HepG2 (cell line): Measurements from ENCODE around the gene CCDC170. TPM values are rescaled to one million over a fixed set of nuclear protein-coding genes. Genes with fewer than 3 reads are reported as not detected.

Experiments used
- ADNP ChIP-seq: sonication (generic); formaldehyde crosslinking; IDR thresholded peaks from 2 replicates; pipeline ENCODE4 v1.4.0; 2020; ENCODE audit warnings: missing genetic modification reagents
- BRD4 ChIP-seq: sonication (generic); formaldehyde crosslinking; IDR thresholded peaks from 2 replicates; pipeline ENCODE4 v1.4.0; 2020; ENCODE audit warnings: missing genetic modification reagents
- CREM ChIP-seq, 2 experiments: sonication (generic) in 1 of 2; formaldehyde crosslinking in 1 of 2; IDR thresholded peaks; 2 replicates each; pipeline versions ENCODE4 v1.4.0 to v1.6.1; 2016 to 2020; ENCODE audit warnings: antibody characterized with exemption in 1 of 2, mild to moderate bottlenecking in 1 of 2, missing genetic modification reagents in 1 of 2
- ETS1 ChIP-seq: sonication (generic); formaldehyde crosslinking; IDR thresholded peaks from 2 replicates; pipeline ENCODE4 v1.4.0; 2020; ENCODE audit warnings: missing genetic modification reagents
- FOXA3 ChIP-seq: IDR thresholded peaks from 2 replicates; pipeline ENCODE4 v1.6.1; 2016; ENCODE audit warnings: missing genetic modification reagents, missing compliant biosample characterization
- HOXA7 ChIP-seq: sonication (generic); formaldehyde crosslinking; IDR thresholded peaks from 2 replicates; pipeline ENCODE4 v1.8.1; 2022; ENCODE audit warnings: mild to moderate bottlenecking, missing genetic modification reagents, moderate library complexity
- REXO4 ChIP-seq: sonication (generic); formaldehyde crosslinking; IDR thresholded peaks from 2 replicates; pipeline ENCODE4 v1.8.0; 2022; ENCODE audit warnings: missing genetic modification reagents, mild to moderate bottlenecking, borderline replicate concordance
- RNF219 ChIP-seq: sonication (generic); formaldehyde crosslinking; IDR thresholded peaks from 2 replicates; pipeline ENCODE4 v1.5.0; 2020; ENCODE audit warnings: mild to moderate bottlenecking, missing genetic modification reagents
- SMAD3 ChIP-seq: sonication (generic); formaldehyde crosslinking; IDR thresholded peaks from 2 replicates; pipeline ENCODE4 v1.4.0; 2020; ENCODE audit warnings: missing genetic modification reagents
- ZNF543 ChIP-seq: sonication (generic); formaldehyde crosslinking; IDR thresholded peaks from 2 replicates; pipeline ENCODE4 v1.4.0; 2020; ENCODE audit warnings: mild to moderate bottlenecking, missing genetic modification reagents
- ZNF687 ChIP-seq: sonication (generic); formaldehyde crosslinking; IDR thresholded peaks from 2 replicates; pipeline ENCODE4 v1.5.1; 2020; ENCODE audit warnings: mild to moderate bottlenecking, missing genetic modification reagents, moderate library complexity
- polyA plus RNA-seq, 8 experiments: library from polyadenylated mRNA; depleted of rRNA in 3 of 8; stranded (reverse) in 7 of 8; unstranded in 1 of 8; fragments of >200 nt; fragmentation: Illumina TruSeq in 4 of 8; extraction: Trizol in 4 of 8; gene quantifications; 2 replicates each; pipeline versions ENCODE4 v1.2.1 to v1.2.3, GENCODE V29; 2011 to 2016; ENCODE audit warnings: low read depth in 4 of 8, missing spikeins in 1 of 8, mixed read lengths in 1 of 8; ENCODE audit not compliant: insufficient read depth in 1 of 8
- total RNA-seq, 5 experiments: library from RNA; depleted of rRNA; stranded (reverse); fragments of >200 nt; fragmentation: Illumina TruSeq; extraction: Trizol; gene quantifications; 2 replicates each; pipeline ENCODE4 v1.2.3, GENCODE V29; 2016; ENCODE audit warnings: low read depth in 1 of 5
- TF ChIP-seq, protein P1 (sequence below): sonication (generic); formaldehyde crosslinking; IDR thresholded peaks from 2 replicates; pipeline ENCODE4 v1.5.0; 2020; ENCODE audit warnings: missing genetic modification reagents

CCDC170 gene
- total and polyA plus RNA-seq, 2 of the 13 experiments (the other 11 are each of a cell fraction or from before 2014, with no cell fraction given) = 0.90 to 5.1 TPM

GRCh38 chr6:151658091-151658490 is 164.3 kb downstream of the CCDC170 start (continued):
- TF ChIP-seq CREM (IDR thresholded peaks at IDR 0.05) (peak; percentile 87), CREM (CRISPR knock-in tag; IDR thresholded peaks at IDR 0.05) (no peak), REXO4 (CRISPR knock-in tag) (no peak), ZNF687 (no peak), HOXA7 (CRISPR knock-in tag) (no peak), BRD4 (CRISPR knock-in tag) (no peak), SMAD3 (CRISPR knock-in tag) (peak; percentile 97), FOXA3 (CRISPR knock-in tag) (peak; percentile 99), ADNP (CRISPR knock-in tag) (no peak), ZNF543 (no peak), RNF219 (no peak; the same call in 1 of the 2 replicates), ETS1 (no peak)
- TF ChIP-seq, protein P1, sequence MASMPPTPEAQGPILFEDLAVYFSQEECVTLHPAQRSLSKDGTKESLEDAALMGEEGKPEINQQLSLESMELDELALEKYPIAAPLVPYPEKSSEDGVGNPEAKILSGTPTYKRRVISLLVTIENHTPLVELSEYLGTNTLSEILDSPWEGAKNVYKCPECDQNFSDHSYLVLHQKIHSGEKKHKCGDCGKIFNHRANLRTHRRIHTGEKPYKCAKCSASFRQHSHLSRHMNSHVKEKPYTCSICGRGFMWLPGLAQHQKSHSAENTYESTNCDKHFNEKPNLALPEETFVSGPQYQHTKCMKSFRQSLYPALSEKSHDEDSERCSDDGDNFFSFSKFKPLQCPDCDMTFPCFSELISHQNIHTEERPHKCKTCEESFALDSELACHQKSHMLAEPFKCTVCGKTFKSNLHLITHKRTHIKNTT = no peak
